WTC11 (cell line): ENCODE data around the gene IVNS1ABP. TPM values are rescaled to one million over a fixed set of nuclear protein-coding genes. Genes with fewer than 3 reads are reported as not detected.

Experiments
- ATAC-seq: fragments of 200-7000 bp; cut with Tn5 transposase; 2 replicates; pipeline ENCODE4 v1.10.0; 2021; ENCODE audit warnings: mild to moderate bottlenecking, moderate library complexity
- CTCF ChIA-PET: fragments of 300-600 bp; sonication (Branson Sonifier 250); formaldehyde crosslinking; loops from one replicate; lab custom pipeline; 2021; ENCODE audit warnings: antibody characterized with exemption; lab: Charles Lee
- POLR2A ChIA-PET: fragments of 350-600 bp; sonication (Branson Sonifier 250); formaldehyde crosslinking; loops from one replicate; lab custom pipeline; 2021; ENCODE audit warnings: antibody characterized with exemption; lab: Charles Lee
- DNase-seq: peaks from one replicate; pipeline ENCODE4 v3.0.0; 2021; ENCODE audit warnings: low spot score
- H3K27ac Mint-ChIP-seq: 2 replicates; pipeline ENCODE4 v1.8.0; 2021; ENCODE audit warnings: mixed read lengths
- H3K27me3 Mint-ChIP-seq: 2 replicates; pipeline ENCODE4 v1.8.0; 2021; ENCODE audit warnings: low read depth, mild to moderate bottlenecking, moderate library complexity, mixed read lengths
- H3K36me3 Mint-ChIP-seq: 2 replicates; pipeline ENCODE4 v1.8.0; 2021; ENCODE audit warnings: mixed read lengths
- H3K4me1 Mint-ChIP-seq: 2 replicates; pipeline ENCODE4 v1.8.0; 2022; ENCODE audit warnings: mixed read lengths
- H3K4me3 Mint-ChIP-seq: 2 replicates; pipeline ENCODE4 v1.8.0; 2021; ENCODE audit warnings: mild to moderate bottlenecking, moderate library complexity, mixed read lengths
- H3K9me3 Mint-ChIP-seq: 2 replicates; pipeline ENCODE4 v1.8.0; 2021; ENCODE audit warnings: mixed read lengths
- AFF4 ChIP-seq: sonication (generic); formaldehyde crosslinking; IDR thresholded peaks from 2 replicates; pipeline ENCODE4 v1.8.1; 2023; ENCODE audit warnings: mild to moderate bottlenecking, missing genetic modification reagents, borderline replicate concordance
- CBFB ChIP-seq: sonication (generic); formaldehyde crosslinking; IDR thresholded peaks from 2 replicates; pipeline ENCODE4 v1.8.1; 2022; ENCODE audit warnings: mild to moderate bottlenecking, low read depth, missing genetic modification reagents
- CREB1 ChIP-seq: sonication (generic); formaldehyde crosslinking; IDR thresholded peaks from 2 replicates; pipeline ENCODE4 v1.8.0; 2023; ENCODE audit warnings: mild to moderate bottlenecking, missing genetic modification reagents
- ELF4 ChIP-seq: sonication (generic); formaldehyde crosslinking; IDR thresholded peaks from 2 replicates; pipeline ENCODE4 v1.8.1; 2022; ENCODE audit warnings: low read depth, mild to moderate bottlenecking, moderate library complexity, missing genetic modification reagents
- ESRRA ChIP-seq: sonication (generic); formaldehyde crosslinking; IDR thresholded peaks from 2 replicates; pipeline ENCODE4 v1.8.1; 2022; ENCODE audit warnings: mild to moderate bottlenecking, missing genetic modification reagents, borderline replicate concordance
- JAZF1 ChIP-seq: fragments of 250-450 bp; sonication (Bioruptor Pico); IDR thresholded peaks from 2 replicates; pipeline ENCODE4 v1.9.0; 2021; ENCODE audit warnings: moderate library complexity, mild to moderate bottlenecking, inconsistent platforms
- MXD4 ChIP-seq: fragments of 250-450 bp; sonication (Bioruptor Pico); IDR thresholded peaks from 2 replicates; pipeline ENCODE4 v1.8.0; 2021; ENCODE audit warnings: mild to moderate bottlenecking, moderate library complexity, borderline replicate concordance
- NFYB ChIP-seq: sonication (generic); formaldehyde crosslinking; conservative IDR thresholded peaks from 2 replicates; pipeline ENCODE4 v1.8.0; 2022; ENCODE audit warnings: low read depth, missing genetic modification reagents
- SOX15 ChIP-seq: fragments of 250-450 bp; sonication (Bioruptor Pico); IDR thresholded peaks from 2 replicates; pipeline ENCODE4 v1.9.0; 2021; ENCODE audit warnings: mild to moderate bottlenecking
- ZNF121 ChIP-seq: sonication (generic); formaldehyde crosslinking; IDR thresholded peaks from 2 replicates; pipeline ENCODE4 v1.8.0; 2023; ENCODE audit warnings: missing genetic modification reagents
- ZNF416 ChIP-seq: fragments of 250-450 bp; sonication (Bioruptor Pico); IDR thresholded peaks from 2 replicates; pipeline ENCODE4 v1.9.0; 2021; ENCODE audit warnings: mild to moderate bottlenecking, inconsistent platforms
- total RNA-seq: library from RNA; stranded (reverse); gene quantifications from 3 replicates; pipeline ENCODE4 v1.2.3, GENCODE V29; 2021
- TF ChIP-seq, protein P1 (sequence below): sonication (generic); formaldehyde crosslinking; IDR thresholded peaks from 2 replicates; pipeline ENCODE4 v1.8.0; 2023; ENCODE audit warnings: mild to moderate bottlenecking, missing genetic modification reagents
- TF ChIP-seq, protein P2 (sequence below): fragments of 200-600 bp; IDR thresholded peaks from 2 replicates; pipeline ENCODE4 v1.8.0; 2022; ENCODE audit warnings: antibody characterized with exemption
- TF ChIP-seq, protein P3 (sequence below): sonication (generic); formaldehyde crosslinking; IDR thresholded peaks from 2 replicates; pipeline ENCODE4 v1.8.1; 2023; ENCODE audit warnings: mild to moderate bottlenecking, missing genetic modification reagents
- TF ChIP-seq, protein P4 (sequence below): fragments of 250-450 bp; sonication (Bioruptor Pico); conservative IDR thresholded peaks from 2 replicates; pipeline ENCODE4 v1.9.0; 2021; ENCODE audit warnings: mild to moderate bottlenecking

Gene IVNS1ABP
- total RNA-seq, 1 experiment from 2014 or later, result 159 TPM

DNA sequence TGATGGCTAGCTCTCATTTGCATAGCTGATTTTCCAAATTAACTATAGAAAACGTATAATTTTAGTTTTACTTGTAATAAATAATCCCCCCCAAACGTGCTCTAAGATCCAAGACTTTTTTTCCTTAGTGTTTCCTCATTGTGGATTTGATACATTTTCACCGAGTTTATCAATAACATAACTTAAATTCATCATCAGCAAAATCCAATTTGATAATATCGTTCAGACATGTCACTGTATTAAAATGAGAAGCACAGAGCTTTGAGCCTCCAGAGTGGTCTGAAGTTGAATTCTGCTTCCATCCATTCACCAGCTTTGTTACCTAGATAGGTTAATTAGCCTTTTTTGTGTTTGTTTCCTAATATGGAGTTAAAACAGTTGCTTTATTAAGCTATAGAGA lies 51.7 kb downstream of the IVNS1ABP start:
- Mint-ChIP-seq H3K4me1 (no peaks in the 10 kb centered on the region), H3K36me3 (no peaks in the 10 kb centered on the region), H3K27ac (no peak overlapping the region), H3K27me3 (no peaks in the 10 kb centered on the region), H3K9me3 (no peaks in the 10 kb centered on the region), H3K4me3 (no peak overlapping the region)
- ChIA-PET CTCF (no interaction called here), POLR2A (no interaction called here)
- TF ChIP-seq NFYB (CRISPR knock-in tag) (no peak), MXD4 (CRISPR knock-in tag) (no peak), AFF4 (CRISPR knock-in tag) (no peak), ZNF121 (CRISPR knock-in tag) (no peak), JAZF1 (CRISPR knock-in tag) (no peak), SOX15 (CRISPR knock-in tag) (no peak), ZNF416 (CRISPR knock-in tag) (no peak), CREB1 (CRISPR knock-in tag) (no peak), ELF4 (CRISPR knock-in tag) (no peak), CBFB (no peak), ESRRA (CRISPR knock-in tag) (no peak)
- TF ChIP-seq, protein P1, sequence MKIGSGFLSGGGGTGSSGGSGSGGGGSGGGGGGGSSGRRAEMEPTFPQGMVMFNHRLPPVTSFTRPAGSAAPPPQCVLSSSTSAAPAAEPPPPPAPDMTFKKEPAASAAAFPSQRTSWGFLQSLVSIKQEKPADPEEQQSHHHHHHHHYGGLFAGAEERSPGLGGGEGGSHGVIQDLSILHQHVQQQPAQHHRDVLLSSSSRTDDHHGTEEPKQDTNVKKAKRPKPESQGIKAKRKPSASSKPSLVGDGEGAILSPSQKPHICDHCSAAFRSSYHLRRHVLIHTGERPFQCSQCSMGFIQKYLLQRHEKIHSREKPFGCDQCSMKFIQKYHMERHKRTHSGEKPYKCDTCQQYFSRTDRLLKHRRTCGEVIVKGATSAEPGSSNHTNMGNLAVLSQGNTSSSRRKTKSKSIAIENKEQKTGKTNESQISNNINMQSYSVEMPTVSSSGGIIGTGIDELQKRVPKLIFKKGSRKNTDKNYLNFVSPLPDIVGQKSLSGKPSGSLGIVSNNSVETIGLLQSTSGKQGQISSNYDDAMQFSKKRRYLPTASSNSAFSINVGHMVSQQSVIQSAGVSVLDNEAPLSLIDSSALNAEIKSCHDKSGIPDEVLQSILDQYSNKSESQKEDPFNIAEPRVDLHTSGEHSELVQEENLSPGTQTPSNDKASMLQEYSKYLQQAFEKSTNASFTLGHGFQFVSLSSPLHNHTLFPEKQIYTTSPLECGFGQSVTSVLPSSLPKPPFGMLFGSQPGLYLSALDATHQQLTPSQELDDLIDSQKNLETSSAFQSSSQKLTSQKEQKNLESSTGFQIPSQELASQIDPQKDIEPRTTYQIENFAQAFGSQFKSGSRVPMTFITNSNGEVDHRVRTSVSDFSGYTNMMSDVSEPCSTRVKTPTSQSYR, result no peak
- TF ChIP-seq, protein P2, sequence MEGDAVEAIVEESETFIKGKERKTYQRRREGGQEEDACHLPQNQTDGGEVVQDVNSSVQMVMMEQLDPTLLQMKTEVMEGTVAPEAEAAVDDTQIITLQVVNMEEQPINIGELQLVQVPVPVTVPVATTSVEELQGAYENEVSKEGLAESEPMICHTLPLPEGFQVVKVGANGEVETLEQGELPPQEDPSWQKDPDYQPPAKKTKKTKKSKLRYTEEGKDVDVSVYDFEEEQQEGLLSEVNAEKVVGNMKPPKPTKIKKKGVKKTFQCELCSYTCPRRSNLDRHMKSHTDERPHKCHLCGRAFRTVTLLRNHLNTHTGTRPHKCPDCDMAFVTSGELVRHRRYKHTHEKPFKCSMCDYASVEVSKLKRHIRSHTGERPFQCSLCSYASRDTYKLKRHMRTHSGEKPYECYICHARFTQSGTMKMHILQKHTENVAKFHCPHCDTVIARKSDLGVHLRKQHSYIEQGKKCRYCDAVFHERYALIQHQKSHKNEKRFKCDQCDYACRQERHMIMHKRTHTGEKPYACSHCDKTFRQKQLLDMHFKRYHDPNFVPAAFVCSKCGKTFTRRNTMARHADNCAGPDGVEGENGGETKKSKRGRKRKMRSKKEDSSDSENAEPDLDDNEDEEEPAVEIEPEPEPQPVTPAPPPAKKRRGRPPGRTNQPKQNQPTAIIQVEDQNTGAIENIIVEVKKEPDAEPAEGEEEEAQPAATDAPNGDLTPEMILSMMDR, result no peak
- TF ChIP-seq, protein P3, sequence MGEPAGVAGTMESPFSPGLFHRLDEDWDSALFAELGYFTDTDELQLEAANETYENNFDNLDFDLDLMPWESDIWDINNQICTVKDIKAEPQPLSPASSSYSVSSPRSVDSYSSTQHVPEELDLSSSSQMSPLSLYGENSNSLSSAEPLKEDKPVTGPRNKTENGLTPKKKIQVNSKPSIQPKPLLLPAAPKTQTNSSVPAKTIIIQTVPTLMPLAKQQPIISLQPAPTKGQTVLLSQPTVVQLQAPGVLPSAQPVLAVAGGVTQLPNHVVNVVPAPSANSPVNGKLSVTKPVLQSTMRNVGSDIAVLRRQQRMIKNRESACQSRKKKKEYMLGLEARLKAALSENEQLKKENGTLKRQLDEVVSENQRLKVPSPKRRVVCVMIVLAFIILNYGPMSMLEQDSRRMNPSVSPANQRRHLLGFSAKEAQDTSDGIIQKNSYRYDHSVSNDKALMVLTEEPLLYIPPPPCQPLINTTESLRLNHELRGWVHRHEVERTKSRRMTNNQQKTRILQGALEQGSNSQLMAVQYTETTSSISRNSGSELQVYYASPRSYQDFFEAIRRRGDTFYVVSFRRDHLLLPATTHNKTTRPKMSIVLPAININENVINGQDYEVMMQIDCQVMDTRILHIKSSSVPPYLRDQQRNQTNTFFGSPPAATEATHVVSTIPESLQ, result no peak
- TF ChIP-seq, protein P4, sequence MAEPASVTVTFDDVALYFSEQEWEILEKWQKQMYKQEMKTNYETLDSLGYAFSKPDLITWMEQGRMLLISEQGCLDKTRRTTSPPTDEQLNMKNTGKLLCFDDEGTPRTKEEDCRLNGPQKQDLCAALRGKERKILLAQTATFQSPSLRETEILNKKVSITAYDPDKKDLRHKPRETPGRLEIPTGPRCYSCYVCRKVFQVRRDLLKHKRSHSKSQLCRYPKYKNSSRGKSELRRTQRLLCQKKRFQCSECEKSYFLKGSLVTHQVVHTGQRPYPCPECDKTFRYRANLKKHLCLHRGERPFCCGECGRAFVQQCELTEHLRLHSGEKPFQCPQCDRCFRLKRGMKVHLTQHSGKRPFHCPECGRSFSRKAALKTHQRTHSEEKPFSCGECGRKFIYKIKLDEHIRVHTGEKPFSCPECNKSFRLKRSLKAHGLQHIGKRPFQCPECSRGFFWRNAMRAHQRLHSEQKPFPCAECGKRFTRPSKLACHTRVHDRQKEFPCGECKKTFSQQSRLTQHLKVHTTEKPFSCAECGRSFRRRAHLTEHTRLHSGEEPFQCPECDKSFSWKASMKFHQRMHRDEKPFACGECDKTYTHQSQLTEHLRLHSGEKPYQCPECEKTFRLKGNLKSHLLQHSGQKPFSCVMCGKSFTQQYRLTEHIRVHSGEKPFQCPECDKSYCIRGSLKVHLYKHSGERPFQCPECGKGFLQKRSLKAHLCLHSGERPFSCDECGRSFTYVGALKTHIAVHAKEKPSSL (CRISPR knock-in tag), result no peak
- no peak for ATAC-seq
- no peak for DNase-seq
